Measurements from ENCODE around the gene CNOT4. TPM values are rescaled to one million over a fixed set of nuclear protein-coding genes. Genes with fewer than 3 reads are reported as not detected.

CNOT4 gene
- total and polyA plus RNA-seq, 2 of the 13 experiments (the other 11 are each of a cell fraction or from before 2014, with no cell fraction given), result 7.4 to 8.4 TPM

- no peak for TF ChIP-seq MLXIP (CRISPR knock-in tag; IDR thresholded peaks at IDR 0.05; ENCODE audit: borderline replicate concordance)
- no peak for TF ChIP-seq NR2F1 (CRISPR knock-in tag; IDR thresholded peaks at IDR 0.05)
- no peak for TF ChIP-seq IRF2 (CRISPR knock-in tag; IDR thresholded peaks at IDR 0.05)
- TF ChIP-seq BATF2 (CRISPR knock-in tag; IDR thresholded peaks at IDR 0.05), result no peak
- peak; percentile 23; the same call in 1 of the 2 replicates for TF ChIP-seq HNF4A (CRISPR knock-in tag; IDR thresholded peaks at IDR 0.05)
- no peak for TF ChIP-seq ZNF142 (CRISPR knock-in tag; IDR thresholded peaks at IDR 0.05)
- no peak for TF ChIP-seq KLF13 (CRISPR knock-in tag; IDR thresholded peaks at IDR 0.05)
- TF ChIP-seq FOXJ3 (CRISPR knock-in tag; IDR thresholded peaks at IDR 0.05; ENCODE audit: borderline replicate concordance), result peak; percentile 21; the same call in 1 of the 2 replicates
- TF ChIP-seq ZNF781 (CRISPR knock-in tag; IDR thresholded peaks at IDR 0.05; ENCODE audit: borderline replicate concordance, not compliant biosample characterization), result no peak
- no peak for TF ChIP-seq ZNF513 (CRISPR knock-in tag; conservative IDR thresholded peaks at IDR 0.05)
- peak; percentile 24; the same call in 1 of the 2 replicates for TF ChIP-seq MED1 (CRISPR knock-in tag; IDR thresholded peaks at IDR 0.05)
- no peak for TF ChIP-seq MLLT10 (CRISPR knock-in tag; IDR thresholded peaks at IDR 0.05)
- TF ChIP-seq YY1 (IDR thresholded peaks at IDR 0.05; ENCODE audit: insufficient read depth, insufficient replicate concordance, low read depth, low read length), result peak; percentile 36
- TF ChIP-seq ZMYM4 (CRISPR knock-in tag; IDR thresholded peaks at IDR 0.05), result peak; percentile 90
- peak; percentile 77 for TF ChIP-seq POGZ (CRISPR knock-in tag; IDR thresholded peaks at IDR 0.05)
- peak; percentile 31; the same call in 1 of the 2 replicates for TF ChIP-seq TBX2 (CRISPR knock-in tag; IDR thresholded peaks at IDR 0.05; ENCODE audit: borderline replicate concordance)
- peak; percentile 14; the same call in 1 of the 2 replicates for TF ChIP-seq SIX1 (CRISPR knock-in tag; IDR thresholded peaks at IDR 0.05; ENCODE audit: borderline replicate concordance)
- TF ChIP-seq BCL3 (CRISPR knock-in tag; IDR thresholded peaks at IDR 0.05), result no peak
Measured at GRCh38 chr7:135434047-135434446, 75.9 kb downstream of the CNOT4 start (continued).

All from HepG2 (cell line).